Immature natural killer cell (primary cell): ENCODE results near the gene RPL26. TPM values are rescaled to one million over a fixed set of nuclear protein-coding genes. Genes with fewer than 3 reads are reported as not detected.
"Not testable (repeated sequence)": the region's sequence is repeated elsewhere in the genome, so short reads cannot be mapped to it uniquely, and the experiment has no call there.

ENCODE experiments used
- DNase-seq, 3 donors: peaks; one replicate each; pipeline ENCODE4 v3.0.0; 2022; ENCODE audit warnings: mixed read lengths in 1 of 3
- H3K27ac Mint-ChIP-seq, 6 donors: one replicate each; pipeline ENCODE4 v1.8.0; 2020; ENCODE audit warnings: mixed read lengths in 6 of 6, mild to moderate bottlenecking in 5 of 6, inconsistent platforms in 4 of 6, moderate library complexity in 3 of 6
- H3K27me3 Mint-ChIP-seq, 3 donors: one replicate each; pipeline ENCODE4 v1.8.0; 2020 to 2021; ENCODE audit warnings: low read depth in 3 of 3, mild to moderate bottlenecking in 3 of 3, mixed read lengths in 3 of 3, moderate library complexity in 3 of 3, inconsistent platforms in 1 of 3
- H3K36me3 Mint-ChIP-seq, 3 donors: one replicate each; pipeline ENCODE4 v1.8.0; 2020; ENCODE audit warnings: mixed read lengths in 3 of 3, inconsistent platforms in 2 of 3, mild to moderate bottlenecking in 2 of 3
- H3K4me1 Mint-ChIP-seq, 2 donors: one replicate each; pipeline ENCODE4 v1.8.0; 2020; ENCODE audit warnings: inconsistent platforms in 2 of 2, mild to moderate bottlenecking in 2 of 2, mixed read lengths in 2 of 2, moderate library complexity in 1 of 2
- H3K4me3 Mint-ChIP-seq, 5 donors: one replicate each; pipeline ENCODE4 v1.8.0; 2020; ENCODE audit warnings: mild to moderate bottlenecking in 5 of 5, mixed read lengths in 5 of 5, inconsistent platforms in 3 of 5, moderate library complexity in 3 of 5
- H3K9me3 Mint-ChIP-seq, 6 donors: one replicate each; pipeline ENCODE4 v1.8.0; 2020; ENCODE audit warnings: mild to moderate bottlenecking in 6 of 6, mixed read lengths in 6 of 6, inconsistent platforms in 4 of 6, moderate library complexity in 3 of 6
- polyA plus RNA-seq, 3 donors: library from polyadenylated mRNA; unstranded; fragments of 300-500 nt; fragmentation: Illumina TruSeq; gene quantifications; one replicate each; pipeline ENCODE4 v1.2.3, GENCODE V29; 2021

The RPL26 gene
- polyA plus RNA-seq, 3 donors from 2014 or later, result 683 to 1,109 (median 864) TPM

DNA sequence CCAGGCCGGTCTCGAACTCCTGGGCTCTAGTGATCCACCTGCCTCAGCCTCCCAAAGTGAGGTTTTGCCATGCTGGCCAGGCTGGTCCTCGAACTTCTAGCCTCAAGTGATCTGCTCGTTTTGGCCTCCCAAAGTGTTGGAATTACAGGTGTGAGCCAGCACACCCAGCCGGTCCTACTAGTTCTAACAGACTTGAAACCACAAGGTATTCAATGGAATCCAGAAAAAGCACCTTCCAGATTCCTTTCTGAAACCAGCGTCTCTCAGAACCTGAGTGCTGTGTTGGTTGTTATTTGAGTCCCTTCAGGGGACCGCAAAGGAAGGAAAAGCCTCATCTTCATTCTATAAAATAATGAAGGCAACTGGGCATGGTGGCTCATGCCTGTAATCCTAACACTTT, 10.6 kb downstream of the RPL26 start:
- no peak overlapping the region for H3K27ac Mint-ChIP-seq
- H3K4me3 Mint-ChIP-seq, result no peak overlapping the region
- H3K36me3 Mint-ChIP-seq, result peaks cover 15 to 24% (median 19%) of the 10 kb centered on the region in 3 donors
- H3K27me3 Mint-ChIP-seq, result peaks cover 0 to 6% (median 0%) of the 10 kb centered on the region in 3 donors
- no peak for DNase-seq
- H3K9me3 Mint-ChIP-seq, result no peaks in the 10 kb centered on the region
- peaks cover 24 to 33% of the 10 kb centered on the region in 2 donors for H3K4me1 Mint-ChIP-seq

DNA sequence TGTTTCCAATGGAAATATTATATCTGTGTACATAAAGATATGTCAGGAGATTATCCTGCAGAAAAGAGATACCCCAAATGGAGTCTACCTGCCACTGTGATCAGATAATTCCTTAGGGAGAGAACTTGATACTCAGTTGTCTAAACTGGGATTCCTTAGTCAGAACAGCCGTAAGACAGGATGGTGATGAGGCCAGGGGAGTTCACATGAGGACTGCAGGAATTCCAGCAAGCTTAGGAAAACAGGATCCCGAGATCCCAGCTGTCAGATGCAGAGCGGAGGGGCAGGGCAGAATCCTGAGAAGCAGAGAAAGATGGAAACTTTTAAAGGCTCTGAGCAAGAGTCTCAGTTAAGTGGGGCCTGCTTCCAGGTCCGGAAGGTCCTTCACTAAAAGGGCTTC, 11.2 kb downstream of the RPL26 start:
- H3K4me1 Mint-ChIP-seq, result peaks cover 19 to 27% of the 10 kb centered on the region in 2 donors
- peaks cover 0 to 6% (median 0%) of the 10 kb centered on the region in 3 donors for H3K27me3 Mint-ChIP-seq
- no peak for DNase-seq
- H3K36me3 Mint-ChIP-seq, result peaks cover 13 to 20% (median 18%) of the 10 kb centered on the region in 3 donors
- H3K27ac Mint-ChIP-seq, result peak overlapping the region in 1 of 6 donors; percentile 3
- no peaks in the 10 kb centered on the region for H3K9me3 Mint-ChIP-seq
- H3K4me3 Mint-ChIP-seq, result no peak overlapping the region

DNA sequence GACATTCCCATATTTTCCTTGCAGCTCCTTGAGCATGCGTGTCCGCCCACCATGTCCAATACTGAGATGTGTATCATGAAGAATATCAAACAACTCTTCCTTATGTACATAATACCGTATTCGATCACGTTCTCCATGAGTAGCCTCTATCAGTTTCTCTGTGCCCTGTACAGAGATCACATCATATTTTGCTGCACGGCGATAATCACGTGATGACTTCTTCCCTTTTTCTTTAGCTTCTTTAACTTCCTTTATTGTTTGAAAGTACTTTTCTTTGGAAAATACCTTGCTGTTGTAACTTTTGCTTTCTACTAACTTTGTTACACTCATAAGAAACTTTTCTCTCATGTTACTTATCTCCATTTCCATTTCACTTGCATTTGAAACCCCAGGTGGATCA, 13.0 kb downstream of the RPL26 start:
- peak overlapping the region in 1 of 6 donors; percentile 16 for H3K27ac Mint-ChIP-seq
- no peak for DNase-seq
- peaks cover 17 to 20% (median 18%) of the 10 kb centered on the region in 3 donors for H3K36me3 Mint-ChIP-seq
- no peaks in the 10 kb centered on the region for H3K9me3 Mint-ChIP-seq
- H3K4me3 Mint-ChIP-seq, result no peak overlapping the region
- peaks cover 0 to 3% (median 0%) of the 10 kb centered on the region in 3 donors for H3K27me3 Mint-ChIP-seq
- H3K4me1 Mint-ChIP-seq, result peaks cover 3 to 9% of the 10 kb centered on the region in 2 donors

DNA sequence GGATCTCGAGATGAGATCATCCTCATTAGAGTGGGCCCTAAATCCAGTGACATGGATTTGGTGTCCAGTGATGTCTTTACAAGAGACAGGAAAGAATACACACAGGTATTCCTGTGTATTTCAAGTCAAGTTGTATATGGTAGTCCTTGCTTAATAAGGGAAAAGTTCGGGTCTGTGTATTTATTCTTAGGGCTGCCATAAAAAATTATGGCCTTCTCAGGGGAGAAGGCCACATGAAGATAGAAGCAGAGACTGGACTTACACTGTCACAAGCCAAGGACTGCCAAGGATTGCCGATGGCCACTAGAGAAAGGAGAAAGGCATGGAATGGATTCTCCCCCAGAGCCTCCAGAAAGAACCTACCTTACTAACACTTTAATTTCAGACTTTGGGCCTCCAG, 14.8 kb downstream of the RPL26 start:
- no peaks in the 10 kb centered on the region for H3K9me3 Mint-ChIP-seq
- peaks cover 0 to 9% of the 10 kb centered on the region in 2 donors for H3K4me1 Mint-ChIP-seq
- DNase-seq, result no peak
- H3K27ac Mint-ChIP-seq, result no peak overlapping the region
- H3K27me3 Mint-ChIP-seq, result peaks cover 0 to 3% (median 0%) of the 10 kb centered on the region in 3 donors
- H3K36me3 Mint-ChIP-seq, result peaks cover 17 to 20% (median 18%) of the 10 kb centered on the region in 3 donors
- no peak overlapping the region for H3K4me3 Mint-ChIP-seq

DNA sequence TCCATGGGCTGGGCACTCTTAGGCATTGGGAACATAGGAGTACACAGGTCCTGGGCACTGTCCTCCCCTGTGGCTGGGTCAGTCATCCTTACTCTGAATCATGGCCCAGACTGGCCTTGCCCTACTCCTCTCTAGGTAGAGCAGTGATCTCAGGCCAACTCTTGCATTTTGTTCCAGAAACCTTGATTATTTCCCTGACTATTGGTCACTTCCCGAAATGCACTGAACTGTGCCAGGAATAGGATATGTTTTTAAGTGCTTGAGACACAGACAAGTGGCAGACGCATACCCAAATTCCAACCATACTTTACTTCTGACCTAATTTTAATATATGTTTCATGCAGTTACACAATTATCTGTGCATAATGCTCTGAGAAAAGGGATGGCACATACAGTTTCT, 16.8 kb downstream of the RPL26 start:
- H3K4me3 Mint-ChIP-seq, result no peak overlapping the region
- no peak overlapping the region for H3K27ac Mint-ChIP-seq
- peaks cover 15 to 25% (median 16%) of the 10 kb centered on the region in 3 donors for H3K36me3 Mint-ChIP-seq
- no peaks in the 10 kb centered on the region for H3K9me3 Mint-ChIP-seq
- no peak for DNase-seq
- H3K27me3 Mint-ChIP-seq, result peaks cover 0 to 3% (median 0%) of the 10 kb centered on the region in 3 donors
- peaks cover 0 to 3% of the 10 kb centered on the region in 2 donors for H3K4me1 Mint-ChIP-seq

DNA sequence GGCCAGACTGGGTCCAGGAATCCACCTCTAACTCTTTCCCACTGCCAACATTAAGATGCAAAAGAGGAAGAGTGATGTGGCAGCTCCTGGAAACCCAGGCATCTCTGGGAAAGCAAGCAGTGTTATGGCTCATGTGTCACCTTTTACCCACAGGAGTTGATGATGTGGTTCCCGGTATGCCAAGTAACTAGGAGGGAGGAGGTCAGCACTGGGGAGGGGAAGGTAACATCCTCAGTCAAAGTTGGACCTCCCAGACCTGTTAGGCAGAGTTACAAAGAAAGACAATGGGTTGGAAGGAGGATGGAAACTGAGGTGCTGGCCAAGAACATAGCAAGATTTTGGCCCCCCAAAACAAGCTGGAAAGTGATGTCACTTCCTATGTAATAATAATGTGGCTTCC, 17.9 kb downstream of the RPL26 start:
- Mint-ChIP-seq H3K27me3 (peaks cover 0 to 3% (median 0%) of the 10 kb centered on the region in 3 donors), H3K4me1 (peaks cover 0 to 6% of the 10 kb centered on the region in 2 donors), H3K36me3 (peaks cover 12 to 21% (median 12%) of the 10 kb centered on the region in 3 donors), H3K4me3 (no peak overlapping the region), H3K9me3 (no peaks in the 10 kb centered on the region), H3K27ac (no peak overlapping the region)
- DNase-seq, result no peak

DNA sequence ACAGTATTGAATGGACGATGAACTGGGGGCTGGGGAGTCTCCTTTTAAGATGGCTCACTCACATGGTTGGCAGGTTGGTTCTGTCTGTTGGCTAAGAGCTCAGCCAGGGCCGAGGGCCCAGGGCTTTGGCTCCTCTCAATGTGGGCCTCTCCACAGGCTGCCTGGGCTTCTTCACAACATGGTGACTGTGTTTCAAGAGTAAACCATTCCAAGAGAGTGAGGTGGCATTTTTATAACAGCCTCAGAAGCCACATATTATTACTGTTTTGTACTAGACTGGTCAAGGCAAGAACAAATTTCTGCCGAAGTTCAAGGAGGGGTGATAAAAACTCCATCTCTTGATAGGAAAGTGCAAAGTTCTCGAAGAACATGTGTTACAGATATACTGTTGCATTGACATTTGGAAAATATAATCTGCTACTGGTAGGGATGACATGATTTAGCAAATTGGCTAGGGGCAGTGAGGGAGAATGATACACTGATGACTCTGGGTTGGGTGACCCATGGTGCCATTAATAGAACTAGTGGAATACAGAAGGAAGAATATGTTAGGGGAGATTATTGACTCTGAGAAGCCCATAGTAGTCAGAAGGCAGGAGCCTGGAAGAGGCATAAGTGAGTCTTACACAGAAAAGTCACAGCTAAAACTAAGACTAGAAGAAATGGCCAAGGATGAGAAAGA, 20.2 kb downstream of the RPL26 start:
- peaks cover 0 to 1% (median 0%) of the 10 kb centered on the region in 3 donors for H3K27me3 Mint-ChIP-seq
- peaks cover 3 to 7% (median 4%) of the 10 kb centered on the region in 3 donors for H3K36me3 Mint-ChIP-seq
- no peaks in the 10 kb centered on the region for H3K9me3 Mint-ChIP-seq
- H3K4me3 Mint-ChIP-seq, result no peak overlapping the region
- H3K4me1 Mint-ChIP-seq, result peaks cover 0 to 6% of the 10 kb centered on the region in 2 donors
- DNase-seq, result no peak
- no peak overlapping the region for H3K27ac Mint-ChIP-seq

DNA sequence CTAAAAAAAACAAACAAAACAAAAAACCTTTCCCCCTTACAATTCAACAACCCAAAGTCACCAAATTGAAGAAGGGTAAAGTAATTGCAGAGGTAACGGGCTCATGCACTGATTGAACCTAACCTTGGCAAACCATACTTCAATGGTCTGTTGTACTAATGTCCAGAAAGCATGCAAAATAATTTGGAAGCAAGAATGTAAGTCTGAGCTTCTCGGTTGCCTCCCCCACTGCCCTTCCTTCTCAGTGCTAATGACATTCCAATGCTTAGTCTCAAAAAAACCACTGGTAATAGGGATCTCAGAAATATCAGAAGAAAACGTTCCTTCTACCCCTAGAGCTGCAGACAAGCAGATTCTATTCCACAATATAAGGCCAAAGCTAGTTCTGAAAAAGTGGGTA, 22.2 kb downstream of the RPL26 start:
- Mint-ChIP-seq H3K27me3 (no peaks in the 10 kb centered on the region), H3K36me3 (peaks cover 3 to 4% (median 4%) of the 10 kb centered on the region in 3 donors), H3K4me3 (no peak overlapping the region), H3K4me1 (peaks cover 0 to 6% of the 10 kb centered on the region in 2 donors), H3K27ac (peak overlapping the region in 1 of 6 donors; percentile 57), H3K9me3 (no peaks in the 10 kb centered on the region)
- DNase-seq, result no peak

DNA sequence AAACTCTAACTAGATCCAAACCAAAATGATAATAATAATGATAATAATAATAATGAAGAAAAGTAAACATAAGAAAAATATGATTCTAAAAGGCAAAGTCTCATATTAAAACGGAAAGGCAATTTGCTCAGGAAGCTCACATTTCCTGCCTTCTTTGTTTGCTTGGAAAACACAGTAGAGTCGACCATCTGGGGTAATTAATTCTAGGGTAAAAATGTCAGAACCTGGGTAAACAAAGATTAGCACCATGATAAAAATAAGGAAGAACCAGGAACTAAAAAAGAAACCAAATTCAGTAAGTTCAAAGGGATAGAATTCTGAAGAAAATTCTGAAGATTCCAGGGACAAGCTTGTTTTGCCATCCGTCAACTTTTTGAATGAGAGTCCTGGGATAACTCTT, 22.7 kb downstream of the RPL26 start:
- Mint-ChIP-seq H3K9me3 (no peaks in the 10 kb centered on the region), H3K36me3 (peaks cover 3 to 4% (median 4%) of the 10 kb centered on the region in 3 donors), H3K4me1 (peaks cover 0 to 6% of the 10 kb centered on the region in 2 donors), H3K27ac (no peak overlapping the region), H3K27me3 (no peaks in the 10 kb centered on the region), H3K4me3 (no peak overlapping the region)
- no peak for DNase-seq

DNA sequence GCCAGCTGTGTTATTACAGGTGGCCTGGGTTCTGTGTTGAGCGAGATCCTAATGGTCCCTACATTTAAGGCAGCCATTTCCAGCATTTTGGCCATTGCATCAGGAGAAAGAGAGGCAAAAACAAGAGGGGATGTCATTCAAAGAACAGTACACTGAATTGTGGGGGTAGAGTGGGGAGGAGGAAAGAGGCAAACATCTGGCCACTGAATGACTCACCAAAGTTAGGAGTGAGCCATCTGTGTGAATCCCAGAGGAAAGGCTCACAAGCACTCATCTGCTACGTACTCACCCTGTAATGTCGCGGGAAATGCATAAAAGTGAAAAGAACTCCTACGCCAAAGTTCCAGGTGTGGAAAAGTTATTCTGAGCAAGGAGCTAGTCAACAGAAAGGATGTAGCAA, 23.2 kb downstream of the RPL26 start:
- no peak for DNase-seq
- Mint-ChIP-seq H3K4me3 (no peak overlapping the region), H3K27me3 (no peaks in the 10 kb centered on the region), H3K9me3 (no peaks in the 10 kb centered on the region), H3K4me1 (peaks cover 0 to 6% of the 10 kb centered on the region in 2 donors), H3K27ac (peak overlapping the region in 1 of 6 donors; percentile 63), H3K36me3 (peaks cover 3 to 4% (median 4%) of the 10 kb centered on the region in 3 donors)

DNA sequence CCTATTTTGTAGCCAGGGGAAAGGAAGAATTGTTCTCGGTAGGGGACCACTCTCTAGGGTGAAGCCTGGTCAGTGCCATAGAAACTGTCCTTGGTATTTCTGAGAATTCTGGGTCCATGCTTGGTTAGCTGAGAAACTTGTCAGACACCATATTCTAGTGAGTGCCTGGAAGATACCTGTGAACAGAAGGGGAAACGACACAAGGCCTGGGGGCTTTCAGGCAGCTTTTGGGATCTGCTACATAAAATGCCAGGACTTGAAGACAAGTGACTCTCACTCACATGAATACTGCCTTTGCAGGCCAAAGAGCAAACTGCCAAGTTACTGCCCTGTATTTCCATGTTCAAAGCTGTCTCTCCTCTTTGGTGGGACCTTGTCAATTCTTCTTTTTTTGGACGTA, 25.1 kb downstream of the RPL26 start:
- no peaks in the 10 kb centered on the region for H3K9me3 Mint-ChIP-seq
- no peak for DNase-seq
- H3K4me1 Mint-ChIP-seq, result peaks cover 0 to 6% of the 10 kb centered on the region in 2 donors
- no peak overlapping the region for H3K4me3 Mint-ChIP-seq
- peaks cover 2 to 4% (median 3%) of the 10 kb centered on the region in 3 donors for H3K36me3 Mint-ChIP-seq
- H3K27me3 Mint-ChIP-seq, result no peaks in the 10 kb centered on the region
- H3K27ac Mint-ChIP-seq, result no peak overlapping the region

DNA sequence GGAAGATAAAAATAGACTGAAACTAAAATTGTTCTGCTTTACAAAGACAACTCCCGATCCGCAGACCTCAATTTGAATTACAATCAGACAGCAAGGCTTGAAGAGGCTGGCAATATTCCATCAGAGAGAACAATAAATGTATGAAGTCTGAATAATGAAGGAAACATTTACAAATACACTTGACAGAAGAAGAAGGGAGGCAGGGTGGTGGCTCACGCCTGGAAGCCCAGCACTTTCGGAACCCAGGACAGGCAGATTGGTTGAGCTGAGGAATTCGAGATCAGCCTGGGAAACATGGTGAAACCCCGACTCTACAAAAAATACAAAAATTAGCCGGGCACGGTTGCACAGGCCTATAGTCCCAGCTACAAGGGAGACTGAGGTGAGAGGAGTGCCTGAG, 28.8 kb downstream of the RPL26 start:
- no peak for DNase-seq
- peaks cover 0 to 3% (median 2%) of the 10 kb centered on the region in 3 donors for H3K27me3 Mint-ChIP-seq
- no peaks in the 10 kb centered on the region for H3K4me1 Mint-ChIP-seq
- no peaks in the 10 kb centered on the region for H3K9me3 Mint-ChIP-seq
- H3K27ac Mint-ChIP-seq, result no peak overlapping the region
- H3K4me3 Mint-ChIP-seq, result no peak overlapping the region
- peaks cover 0 to 4% (median 3%) of the 10 kb centered on the region in 3 donors for H3K36me3 Mint-ChIP-seq

DNA sequence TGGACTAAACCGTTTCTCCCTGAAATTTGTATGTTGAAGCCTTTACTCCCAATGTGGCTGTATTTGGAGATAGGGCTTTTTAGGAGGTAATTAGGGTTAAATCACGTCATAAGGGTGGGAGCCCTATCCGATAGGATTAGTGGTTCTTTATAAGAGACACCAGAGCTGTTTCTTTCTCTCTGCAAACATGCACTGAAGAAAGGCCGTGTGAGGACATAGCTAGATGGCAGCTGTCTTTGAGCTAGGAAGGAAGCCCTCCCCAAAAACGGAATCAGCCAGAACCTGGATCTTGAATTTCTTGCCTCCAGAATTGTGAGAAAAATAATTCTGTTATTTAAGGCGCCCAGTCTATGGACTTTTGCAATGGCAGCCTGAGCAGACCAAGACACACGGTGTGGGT, 29.3 kb downstream of the RPL26 start:
- DNase-seq, result no peak
- no peak overlapping the region for H3K4me3 Mint-ChIP-seq
- no peaks in the 10 kb centered on the region for H3K9me3 Mint-ChIP-seq
- H3K27me3 Mint-ChIP-seq, result peaks cover 0 to 3% (median 2%) of the 10 kb centered on the region in 3 donors
- H3K27ac Mint-ChIP-seq, result no peak overlapping the region
- no peaks in the 10 kb centered on the region for H3K4me1 Mint-ChIP-seq
- peaks cover 0 to 2% (median under 1%) of the 10 kb centered on the region in 3 donors for H3K36me3 Mint-ChIP-seq

DNA sequence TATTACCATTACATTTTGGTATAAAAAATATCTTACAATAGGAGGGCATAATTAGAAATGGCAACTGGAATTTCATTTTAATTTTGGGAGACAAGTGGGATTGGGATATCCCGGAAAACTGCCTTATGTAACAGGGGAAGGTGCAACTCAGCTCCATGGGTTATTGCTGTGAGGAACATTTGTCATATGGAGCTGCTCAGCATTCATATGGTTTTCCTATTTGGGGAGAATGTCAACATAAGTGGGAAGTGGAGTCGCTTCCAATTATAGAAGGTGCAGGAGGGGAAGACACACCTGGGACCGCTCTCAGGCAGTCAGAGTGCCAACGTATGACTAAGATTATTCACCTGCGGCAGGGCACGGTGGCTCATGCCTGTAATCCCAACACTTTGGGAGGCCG, 32.7 kb downstream of the RPL26 start:
- Mint-ChIP-seq H3K27ac (no peak overlapping the region), H3K27me3 (peaks cover 0 to 7% (median 5%) of the 10 kb centered on the region in 3 donors), H3K9me3 (no peaks in the 10 kb centered on the region), H3K36me3 (no peaks in the 10 kb centered on the region), H3K4me3 (no peak overlapping the region), H3K4me1 (no peaks in the 10 kb centered on the region)
- DNase-seq, result no peak

DNA sequence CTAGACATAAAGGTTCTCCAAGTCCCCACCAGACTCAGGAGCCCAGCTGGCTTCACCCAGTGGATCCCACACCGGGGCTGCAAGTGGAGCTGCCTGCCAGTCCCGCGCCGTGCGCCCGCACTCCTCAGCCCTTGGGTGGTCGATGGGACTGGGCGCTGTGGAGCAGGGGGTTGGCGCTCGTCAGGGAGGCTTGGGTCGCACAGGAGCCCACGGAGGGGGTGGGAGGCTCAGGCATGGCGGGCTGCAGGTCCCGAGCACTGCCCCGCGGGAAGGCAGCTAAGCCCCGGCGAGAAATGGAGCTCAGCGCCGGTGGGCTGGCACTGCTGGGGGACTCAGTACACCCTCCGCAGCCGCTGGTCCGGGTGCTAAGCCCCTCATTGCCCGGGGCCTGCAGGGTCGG, 36.0 kb downstream of the RPL26 start:
- not testable (repeated sequence) for H3K27ac Mint-ChIP-seq, DNase-seq, H3K36me3 Mint-ChIP-seq, H3K4me3 Mint-ChIP-seq, H3K9me3 Mint-ChIP-seq, H3K27me3 Mint-ChIP-seq, H3K4me1 Mint-ChIP-seq
